CD4-positive, alpha-beta memory T cell (primary cell): ENCODE data around the gene TRMT6. TPM values are rescaled to one million over a fixed set of nuclear protein-coding genes. Genes with fewer than 3 reads are reported as not detected.

Source experiments
- CTCF ChIA-PET: fragments of 350-600 bp; sonication (Branson Sonifier 250); formaldehyde crosslinking; loops from one replicate; lab custom pipeline; 2021; ENCODE audit warnings: inconsistent platforms; ENCODE audit not compliant: partially characterized antibody; lab: Charles Lee
- POLR2A ChIA-PET: fragments of 350-600 bp; sonication (Branson Sonifier 250); formaldehyde crosslinking; loops from one replicate; lab custom pipeline; 2021; ENCODE audit not compliant: partially characterized antibody; lab: Charles Lee
- DNase-seq, 5 donors: peaks; one replicate each; pipeline versions ENCODE4 v3.0.0 to v3.0.0-alpha.2; 2020 to 2022; ENCODE audit warnings: mixed read lengths in 1 of 5
- H3K27ac ChIP-seq: one replicate; pipeline ENCODE4 v1.7.0; 2013; ENCODE audit warnings: low read depth, low read length
- H3K27me3 ChIP-seq: 2 replicates; pipeline ENCODE4 v1.7.0; 2013; ENCODE audit warnings: mild to moderate bottlenecking, low read length, moderate library complexity; ENCODE audit not compliant: insufficient read depth
- H3K36me3 ChIP-seq: 2 replicates; pipeline ENCODE4 v1.7.0; 2013; ENCODE audit warnings: mild to moderate bottlenecking, low read length, moderate library complexity; ENCODE audit not compliant: insufficient read depth
- H3K4me1 ChIP-seq: 2 replicates; pipeline ENCODE4 v1.7.0; 2013; ENCODE audit warnings: mild to moderate bottlenecking, low read length, moderate library complexity; ENCODE audit not compliant: insufficient read depth
- H3K4me3 ChIP-seq, 2 donors: one replicate each; pipeline ENCODE4 v1.7.0; 2013; ENCODE audit warnings: low read length in 2 of 2, mild to moderate bottlenecking in 1 of 2
- H3K9me3 ChIP-seq, 2 donors: one replicate each; pipeline ENCODE4 v1.7.0; 2013; ENCODE audit warnings: low read length in 2 of 2, control low read depth in 1 of 2; ENCODE audit not compliant: control insufficient read depth in 1 of 2
- H3K27ac Mint-ChIP-seq, 7 donors: one replicate each; pipeline ENCODE4 v1.8.0; 2020 to 2021; ENCODE audit warnings: mixed read lengths in 7 of 7, mild to moderate bottlenecking in 6 of 7, inconsistent platforms in 3 of 7, moderate library complexity in 3 of 7
- H3K27me3 Mint-ChIP-seq, 2 donors: one replicate each; pipeline ENCODE4 v1.8.0; 2020 to 2021; ENCODE audit warnings: mixed read lengths in 2 of 2
- H3K36me3 Mint-ChIP-seq, 2 donors: one replicate each; pipeline ENCODE4 v1.8.0; 2020 to 2021; ENCODE audit warnings: mixed read lengths in 2 of 2, inconsistent platforms in 1 of 2, mild to moderate bottlenecking in 1 of 2
- H3K4me1 Mint-ChIP-seq, 4 donors: one replicate each; pipeline ENCODE4 v1.8.0; 2020 to 2021; ENCODE audit warnings: mixed read lengths in 4 of 4, mild to moderate bottlenecking in 1 of 4
- H3K4me3 Mint-ChIP-seq, 8 donors: one replicate each; pipeline ENCODE4 v1.8.0; 2020 to 2021; ENCODE audit warnings: mixed read lengths in 8 of 8, mild to moderate bottlenecking in 7 of 8, moderate library complexity in 6 of 8, inconsistent platforms in 3 of 8
- H3K9me3 Mint-ChIP-seq, 8 donors: one replicate each; pipeline ENCODE4 v1.8.0; 2020 to 2021; ENCODE audit warnings: mixed read lengths in 8 of 8, mild to moderate bottlenecking in 5 of 8, inconsistent platforms in 3 of 8, moderate library complexity in 1 of 8
- intact Hi-C: fragments of 100-400 bp; cut with micrococcal nuclease; formaldehyde crosslinking; loops from one replicate; pipeline ENCODE4 v1.15.1; 2023
- polyA plus RNA-seq, 2 donors: library from polyadenylated mRNA; unstranded; fragments of 300-500 nt; fragmentation: Illumina TruSeq; gene quantifications; one replicate each; pipeline ENCODE4 v1.2.3, GENCODE V29; 2021
- total RNA-seq, 2 experiments: library from RNA; stranded (reverse); gene quantifications; one replicate each; pipeline ENCODE4 v1.2.3, GENCODE V29; 2021

Gene TRMT6
- total and polyA plus RNA-seq, 4 experiments from 2014 or later: 13.4 to 21.0 (median 18.1) TPM

GRCh38 chr20:5973971-5974370 lies 23.6 kb upstream of the TRMT6 start:
- H3K36me3 ChIP-seq: peaks cover 3% of the 10 kb centered on the region
- intact Hi-C loops: no loop called here
- H3K27ac ChIP-seq: no peak overlapping the region
- POLR2A ChIA-PET: no interaction called here
- H3K27me3 ChIP-seq: no peaks in the 10 kb centered on the region
- DNase-seq: no peak
- Mint-ChIP-seq H3K4me1 (no peaks in the 10 kb centered on the region), H3K27me3 (no peaks in the 10 kb centered on the region), H3K36me3 (peaks cover 32 to 33% of the 10 kb centered on the region in 2 donors), H3K9me3 (no peaks in the 10 kb centered on the region), H3K27ac (no peak overlapping the region), H3K4me3 (no peak overlapping the region)
- H3K4me1 ChIP-seq: no peaks in the 10 kb centered on the region
- H3K4me3 ChIP-seq: no peak overlapping the region
- no peaks in the 10 kb centered on the region for H3K9me3 ChIP-seq
- CTCF ChIA-PET: no interaction called here

GRCh38 chr20:5973172-5973571 lies 22.8 kb upstream of the TRMT6 start:
- H3K27me3 ChIP-seq: no peaks in the 10 kb centered on the region
- Mint-ChIP-seq H3K4me1 (no peaks in the 10 kb centered on the region), H3K9me3 (no peaks in the 10 kb centered on the region), H3K27me3 (no peaks in the 10 kb centered on the region), H3K4me3 (no peak overlapping the region), H3K27ac (no peak overlapping the region), H3K36me3 (peaks cover 28 to 30% of the 10 kb centered on the region in 2 donors)
- no peaks in the 10 kb centered on the region for H3K4me1 ChIP-seq
- CTCF ChIA-PET: interaction anchor here (0.8 kb wide), 1 partner anchor 9 kb away, joined by 3 read pairs; no protein-coding TSS in a partner anchor
- H3K36me3 ChIP-seq: peaks cover 3% of the 10 kb centered on the region
- no peak overlapping the region for H3K4me3 ChIP-seq
- H3K27ac ChIP-seq: no peak overlapping the region
- intact Hi-C loops: no loop called here
- POLR2A ChIA-PET: no interaction called here
- DNase-seq: no peak
- H3K9me3 ChIP-seq: no peaks in the 10 kb centered on the region

- no peaks in the 10 kb centered on the region for H3K9me3 Mint-ChIP-seq
- H3K4me1 Mint-ChIP-seq: no peaks in the 10 kb centered on the region
- no peaks in the 10 kb centered on the region for H3K4me1 ChIP-seq
- ChIA-PET CTCF (no interaction called here), POLR2A (no interaction called here)
- peaks cover 25 to 30% of the 10 kb centered on the region in 2 donors for H3K36me3 Mint-ChIP-seq
- peaks cover 3% of the 10 kb centered on the region for H3K36me3 ChIP-seq
- DNase-seq: no peak
- H3K9me3 ChIP-seq: no peaks in the 10 kb centered on the region
- no peaks in the 10 kb centered on the region for H3K27me3 Mint-ChIP-seq
- H3K27ac ChIP-seq: no peak overlapping the region
- intact Hi-C loops: no loop called here
- no peak overlapping the region for H3K4me3 ChIP-seq
- peak overlapping the region in 1 of 7 donors; percentile 43 for H3K27ac Mint-ChIP-seq
- no peak overlapping the region for H3K4me3 Mint-ChIP-seq
- H3K27me3 ChIP-seq: no peaks in the 10 kb centered on the region
Observed at GRCh38 chr20:5971203-5971602, 20.9 kb upstream of the TRMT6 start.

- Histone ChIP-seq H3K27ac (no peak overlapping the region), H3K4me3 (no peak overlapping the region), H3K36me3 (peaks cover 3% of the 10 kb centered on the region), H3K27me3 (no peaks in the 10 kb centered on the region), H3K9me3 (no peaks in the 10 kb centered on the region), H3K4me1 (no peaks in the 10 kb centered on the region)
- H3K9me3 Mint-ChIP-seq: no peaks in the 10 kb centered on the region
- intact Hi-C loops: no loop called here
- H3K27ac Mint-ChIP-seq: no peak overlapping the region
- POLR2A ChIA-PET: no interaction called here
- CTCF ChIA-PET: no interaction called here
- no peaks in the 10 kb centered on the region for H3K27me3 Mint-ChIP-seq
- H3K36me3 Mint-ChIP-seq: peaks cover 25 to 30% of the 10 kb centered on the region in 2 donors
- H3K4me1 Mint-ChIP-seq: no peaks in the 10 kb centered on the region
- no peak for DNase-seq
- no peak overlapping the region for H3K4me3 Mint-ChIP-seq
Observed at GRCh38 chr20:5970381-5970780, 20.0 kb upstream of the TRMT6 start.

- H3K9me3 Mint-ChIP-seq: no peaks in the 10 kb centered on the region
- no peaks in the 10 kb centered on the region for H3K4me1 Mint-ChIP-seq
- Histone ChIP-seq H3K36me3 (peaks cover 3% of the 10 kb centered on the region), H3K4me1 (no peaks in the 10 kb centered on the region), H3K27ac (no peak overlapping the region), H3K4me3 (no peak overlapping the region), H3K27me3 (no peaks in the 10 kb centered on the region), H3K9me3 (no peaks in the 10 kb centered on the region)
- CTCF ChIA-PET: no interaction called here
- DNase-seq: no peak
- H3K4me3 Mint-ChIP-seq: no peak overlapping the region
- peaks cover 29 to 33% of the 10 kb centered on the region in 2 donors for H3K36me3 Mint-ChIP-seq
- peak overlapping the region in 2 of 7 donors; percentile 10 to 13 for H3K27ac Mint-ChIP-seq
- POLR2A ChIA-PET: no interaction called here
- intact Hi-C loops: no loop called here
- H3K27me3 Mint-ChIP-seq: no peaks in the 10 kb centered on the region
Observed at GRCh38 chr20:5969940-5970339, 19.6 kb upstream of the TRMT6 start.

- Histone ChIP-seq H3K27me3 (no peaks in the 10 kb centered on the region), H3K4me3 (no peak overlapping the region), H3K27ac (no peak overlapping the region), H3K36me3 (peaks cover 3% of the 10 kb centered on the region), H3K4me1 (no peaks in the 10 kb centered on the region), H3K9me3 (no peaks in the 10 kb centered on the region)
- intact Hi-C loops: no loop called here
- Mint-ChIP-seq H3K27ac (no peak overlapping the region), H3K9me3 (no peaks in the 10 kb centered on the region), H3K4me3 (no peak overlapping the region), H3K27me3 (no peaks in the 10 kb centered on the region), H3K4me1 (no peaks in the 10 kb centered on the region), H3K36me3 (peaks cover 31 to 36% of the 10 kb centered on the region in 2 donors)
- POLR2A ChIA-PET: no interaction called here
- CTCF ChIA-PET: no interaction called here
- DNase-seq: no peak
Observed at GRCh38 chr20:5969348-5969935, 19.1 kb upstream of the TRMT6 start.

- no peaks in the 10 kb centered on the region for H3K4me1 ChIP-seq
- H3K9me3 Mint-ChIP-seq: no peaks in the 10 kb centered on the region
- no peaks in the 10 kb centered on the region for H3K27me3 Mint-ChIP-seq
Observed at GRCh38 chr20:5968462-5968861, 18.1 kb upstream of the TRMT6 start.

More at GRCh38 chr20:5968462-5968861, 18.1 kb upstream of the TRMT6 start:
- H3K27me3 ChIP-seq: no peaks in the 10 kb centered on the region
- Mint-ChIP-seq H3K4me3 (no peak overlapping the region), H3K4me1 (no peaks in the 10 kb centered on the region), H3K36me3 (peaks cover 31 to 39% of the 10 kb centered on the region in 2 donors), H3K27ac (no peak overlapping the region)
- intact Hi-C loops: no loop called here
- peaks cover 3% of the 10 kb centered on the region for H3K36me3 ChIP-seq
- no peak overlapping the region for H3K27ac ChIP-seq
- no peaks in the 10 kb centered on the region for H3K9me3 ChIP-seq
- CTCF ChIA-PET: no interaction called here
- no peak overlapping the region for H3K4me3 ChIP-seq
- POLR2A ChIA-PET: no interaction called here
- DNase-seq: no peak
